ENCODE data around the gene NSRP1. TPM values are rescaled to one million over a fixed set of nuclear protein-coding genes. Genes with fewer than 3 reads are reported as not detected.

Gene NSRP1
- total RNA-seq, 2 donors from 2014 or later: 28.5 to 35.6 TPM

DNA sequence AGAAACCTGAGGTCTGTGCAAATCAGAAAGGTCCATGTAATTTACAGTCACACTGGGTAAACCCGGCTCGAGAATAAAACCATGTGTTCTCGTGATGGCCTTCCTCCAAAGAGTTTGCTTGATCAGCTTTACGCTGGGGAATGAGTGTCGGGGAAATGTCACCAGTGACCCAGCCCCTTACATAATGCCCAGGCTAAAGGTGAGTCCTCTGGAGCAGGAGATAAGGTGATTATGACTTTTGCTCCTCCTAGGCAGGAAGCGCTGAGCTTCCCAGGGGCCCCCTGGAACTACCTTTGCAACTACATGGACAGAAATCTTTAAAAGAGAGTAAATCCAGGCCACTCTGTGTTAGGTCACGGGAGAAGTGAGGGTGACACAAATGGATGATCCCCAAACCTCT is 103.2 kb downstream of the NSRP1 start:
- Mint-ChIP-seq H3K9me3 (no peaks in the 10 kb centered on the region), H3K27ac (no peak overlapping the region), H3K27me3 (ENCODE audit: insufficient read depth) (peaks cover 2% of the 10 kb centered on the region), H3K4me1 (peaks cover 25% of the 10 kb centered on the region), H3K4me3 (no peak overlapping the region), H3K36me3 (ENCODE audit: low read depth) (no peaks in the 10 kb centered on the region)
- Histone ChIP-seq H3K36me3 (ENCODE audit: control insufficient read depth, insufficient read depth, low read length) (no peaks in the 10 kb centered on the region), H3K9ac (ENCODE audit: extremely low read depth, low read length, poor library complexity, severe bottlenecking) (no peak overlapping the region), H3K27ac (ENCODE audit: low read depth, low read length) (no peak overlapping the region), H3K9me3 (ENCODE audit: control insufficient read depth, low read length) (no peaks in the 10 kb centered on the region), H3K4me1 (ENCODE audit: control insufficient read depth, insufficient read depth, low read length) (peaks cover 16% of the 10 kb centered on the region), H3K27me3 (ENCODE audit: control insufficient read depth, insufficient read depth, low read length, poor library complexity, severe bottlenecking) (no peaks in the 10 kb centered on the region), H3K4me3 (ENCODE audit: low read length) (no peak overlapping the region)
- WGBS, 2 experiments (ENCODE audit: insufficient coverage in 1 of 2, insufficient read length in 1 of 2): 78 to 82% methylated on average over 7 of the region's 7 CpGs
- TF ChIP-seq, protein P1, sequence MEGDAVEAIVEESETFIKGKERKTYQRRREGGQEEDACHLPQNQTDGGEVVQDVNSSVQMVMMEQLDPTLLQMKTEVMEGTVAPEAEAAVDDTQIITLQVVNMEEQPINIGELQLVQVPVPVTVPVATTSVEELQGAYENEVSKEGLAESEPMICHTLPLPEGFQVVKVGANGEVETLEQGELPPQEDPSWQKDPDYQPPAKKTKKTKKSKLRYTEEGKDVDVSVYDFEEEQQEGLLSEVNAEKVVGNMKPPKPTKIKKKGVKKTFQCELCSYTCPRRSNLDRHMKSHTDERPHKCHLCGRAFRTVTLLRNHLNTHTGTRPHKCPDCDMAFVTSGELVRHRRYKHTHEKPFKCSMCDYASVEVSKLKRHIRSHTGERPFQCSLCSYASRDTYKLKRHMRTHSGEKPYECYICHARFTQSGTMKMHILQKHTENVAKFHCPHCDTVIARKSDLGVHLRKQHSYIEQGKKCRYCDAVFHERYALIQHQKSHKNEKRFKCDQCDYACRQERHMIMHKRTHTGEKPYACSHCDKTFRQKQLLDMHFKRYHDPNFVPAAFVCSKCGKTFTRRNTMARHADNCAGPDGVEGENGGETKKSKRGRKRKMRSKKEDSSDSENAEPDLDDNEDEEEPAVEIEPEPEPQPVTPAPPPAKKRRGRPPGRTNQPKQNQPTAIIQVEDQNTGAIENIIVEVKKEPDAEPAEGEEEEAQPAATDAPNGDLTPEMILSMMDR (conservative IDR thresholded peaks at IDR 0.05): no peak
- DNase-seq: no peak

GRCh38 chr17:30220414-30220813 is 103.8 kb downstream of the NSRP1 start:
- H3K9me3 ChIP-seq (ENCODE audit: control insufficient read depth, low read length): no peaks in the 10 kb centered on the region
- H3K27me3 Mint-ChIP-seq (ENCODE audit: insufficient read depth): no peaks in the 10 kb centered on the region
- no peaks in the 10 kb centered on the region for H3K9me3 Mint-ChIP-seq
- 89% methylated on average over 5 of the region's 5 CpGs; no CpG with 5 or more reads in 1 of the 2 experiments for WGBS, 2 experiments (ENCODE audit: insufficient coverage in 1 of 2, insufficient read length in 1 of 2)
- H3K4me1 ChIP-seq (ENCODE audit: control insufficient read depth, insufficient read depth, low read length): peaks cover 16% of the 10 kb centered on the region
- H3K36me3 Mint-ChIP-seq (ENCODE audit: low read depth): no peaks in the 10 kb centered on the region
- peaks cover 25% of the 10 kb centered on the region for H3K4me1 Mint-ChIP-seq
- no peak for DNase-seq
- TF ChIP-seq, protein P1 (conservative IDR thresholded peaks at IDR 0.05): no peak
- H3K36me3 ChIP-seq (ENCODE audit: control insufficient read depth, insufficient read depth, low read length): no peaks in the 10 kb centered on the region
- no peak overlapping the region for H3K9ac ChIP-seq (ENCODE audit: extremely low read depth, low read length, poor library complexity, severe bottlenecking)
- peak overlapping the region; percentile 8 for H3K27ac Mint-ChIP-seq
- no peak overlapping the region for H3K4me3 ChIP-seq (ENCODE audit: low read length)
- H3K27ac ChIP-seq (ENCODE audit: low read depth, low read length): no peak overlapping the region
- no peaks in the 10 kb centered on the region for H3K27me3 ChIP-seq (ENCODE audit: control insufficient read depth, insufficient read depth, low read length, poor library complexity, severe bottlenecking)
- no peak overlapping the region for H3K4me3 Mint-ChIP-seq

GRCh38 chr17:30221346-30221745 is 104.7 kb downstream of the NSRP1 start:
- H3K36me3 Mint-ChIP-seq (ENCODE audit: low read depth): no peaks in the 10 kb centered on the region

More at GRCh38 chr17:30221346-30221745, 104.7 kb downstream of the NSRP1 start:
- DNase-seq: no peak
- Mint-ChIP-seq H3K4me1 (peaks cover 25% of the 10 kb centered on the region), H3K4me3 (no peak overlapping the region), H3K9me3 (no peaks in the 10 kb centered on the region), H3K27me3 (ENCODE audit: insufficient read depth) (peaks cover 3% of the 10 kb centered on the region), H3K27ac (no peak overlapping the region)
- WGBS, 2 experiments (ENCODE audit: insufficient coverage in 1 of 2, insufficient read length in 1 of 2): 89 to 100% methylated on average over 2 to 8 of the region's 10 CpGs
- TF ChIP-seq, protein P1 (conservative IDR thresholded peaks at IDR 0.05): no peak
- H3K27ac ChIP-seq (ENCODE audit: low read depth, low read length): no peak overlapping the region
- peaks cover 16% of the 10 kb centered on the region for H3K4me1 ChIP-seq (ENCODE audit: control insufficient read depth, insufficient read depth, low read length)
- no peak overlapping the region for H3K4me3 ChIP-seq (ENCODE audit: low read length)
- H3K9ac ChIP-seq (ENCODE audit: extremely low read depth, low read length, poor library complexity, severe bottlenecking): no peak overlapping the region
- no peaks in the 10 kb centered on the region for H3K36me3 ChIP-seq (ENCODE audit: control insufficient read depth, insufficient read depth, low read length)
- H3K9me3 ChIP-seq (ENCODE audit: control insufficient read depth, low read length): no peaks in the 10 kb centered on the region
- H3K27me3 ChIP-seq (ENCODE audit: control insufficient read depth, insufficient read depth, low read length, poor library complexity, severe bottlenecking): no peaks in the 10 kb centered on the region

Data from endodermal cell (in vitro differentiated cells).